MM.1S (cell line): ENCODE measurements around the gene LIFR.

ENCODE experiments used
- DNase-seq: peaks from one replicate; pipeline ENCODE4 v3.0.0-alpha.2; 2015
- H2AFZ ChIP-seq: fragments of 300-600 bp; sonication (generic); 2 replicates; pipeline ENCODE4 v1.6.0; 2016; ENCODE audit warnings: antibody characterized with exemption, low read length
- H3F3A ChIP-seq: fragments of 300-600 bp; sonication (generic); 2 replicates; pipeline ENCODE4 v1.6.1; 2016; ENCODE audit warnings: mild to moderate bottlenecking, antibody characterized with exemption, low read length, moderate library complexity, mixed read lengths; ENCODE audit not compliant: insufficient read depth
- H3K27ac ChIP-seq: fragments of 300-600 bp; sonication (generic); 2 replicates; pipeline ENCODE4 v1.5.1; 2016; ENCODE audit warnings: mild to moderate bottlenecking, low read length
- H3K27me3 ChIP-seq: fragments of 300-600 bp; sonication (generic); replicated peaks from 2 replicates; pipeline ENCODE4 v1.6.0; 2016; ENCODE audit warnings: low read length; ENCODE audit not compliant: insufficient read depth
- H3K36me3 ChIP-seq: fragments of 300-600 bp; sonication (generic); replicated peaks from 2 replicates; pipeline ENCODE4 v1.6.1; 2016; ENCODE audit warnings: mild to moderate bottlenecking, low read length, mixed read lengths; ENCODE audit not compliant: insufficient read depth
- H3K4me1 ChIP-seq: fragments of 300-600 bp; sonication (generic); 2 replicates; pipeline ENCODE4 v1.6.1; 2016; ENCODE audit warnings: low read length, mixed read lengths
- H3K4me2 ChIP-seq: fragments of 300-600 bp; sonication (generic); 2 replicates; pipeline ENCODE4 v1.6.0; 2016; ENCODE audit warnings: low read depth, low read length
- H3K4me3 ChIP-seq: fragments of 300-600 bp; sonication (generic); 2 replicates; pipeline ENCODE4 v1.5.1; 2016; ENCODE audit warnings: low read length, mixed read lengths
- H3K79me2 ChIP-seq: fragments of 300-600 bp; sonication (generic); 2 replicates; pipeline ENCODE4 v1.6.1; 2016; ENCODE audit warnings: mixed run types, low read length, mixed read lengths
- H3K9ac ChIP-seq: fragments of 300-600 bp; sonication (generic); 2 replicates; pipeline ENCODE4 v1.6.1; 2016; ENCODE audit warnings: low read length, mixed read lengths
- H3K9me2 ChIP-seq: fragments of 300-600 bp; sonication (generic); replicated peaks from 2 replicates; pipeline ENCODE4 v1.6.1; 2016; ENCODE audit warnings: mild to moderate bottlenecking, low read length, mixed read lengths; ENCODE audit not compliant: insufficient read depth
- H3K9me3 ChIP-seq: fragments of 300-600 bp; sonication (generic); replicated peaks from 2 replicates; pipeline ENCODE4 v1.6.1; 2016; ENCODE audit warnings: mild to moderate bottlenecking, low read length, mixed read lengths; ENCODE audit not compliant: insufficient read depth
- H4K20me1 ChIP-seq: fragments of 300-600 bp; sonication (generic); 2 replicates; pipeline ENCODE4 v1.6.1; 2016; ENCODE audit warnings: mild to moderate bottlenecking, low read length, moderate library complexity, mixed read lengths; ENCODE audit not compliant: insufficient read depth
- CTCF ChIP-seq: fragments of 300-600 bp; sonication (generic); IDR thresholded peaks from 2 replicates; pipeline ENCODE4 v1.5.1; 2016; ENCODE audit warnings: antibody characterized with exemption, low read length, mixed read lengths
- EZH2 ChIP-seq: fragments of 300-600 bp; sonication (generic); optimal IDR thresholded peaks from 2 replicates; pipeline ENCODE3; 2017; ENCODE audit warnings: low read depth, mild to moderate bottlenecking, antibody characterized with exemption, low read length, mixed read lengths
- EZH2phosphoT487 ChIP-seq: fragments of 300-600 bp; sonication (generic); IDR thresholded peaks from 2 replicates; pipeline ENCODE4 v1.6.1; 2018; ENCODE audit warnings: antibody characterized with exemption, low read length

Gene LIFR

GRCh38 chr5:38532165-38532669 is 24.2 kb downstream of the LIFR start:
- Histone ChIP-seq H3K4me2 (peak overlapping the region; percentile 33), H3F3A (peaks cover 5% of the 10 kb centered on the region), H4K20me1 (no peaks in the 10 kb centered on the region), H3K9me2 (no peaks in the 10 kb centered on the region), H3K9ac (no peak overlapping the region), H3K9me3 (no peaks in the 10 kb centered on the region), H3K27me3 (no peaks in the 10 kb centered on the region), H3K4me3 (no peak overlapping the region), H3K36me3 (no peaks in the 10 kb centered on the region), H2AFZ (no peak overlapping the region), H3K27ac (no peak overlapping the region; the same call in 1 of the 2 replicates), H3K79me2 (no peaks in the 10 kb centered on the region), H3K4me1 (peaks cover 28% of the 10 kb centered on the region)
- TF ChIP-seq CTCF (no peak), EZH2 (no peak), EZH2phosphoT487 (no peak)
- peak; percentile 69 for DNase-seq

- H3K9me3 ChIP-seq = no peaks in the 10 kb centered on the region
- H3K9me2 ChIP-seq = no peaks in the 10 kb centered on the region
- no peaks in the 10 kb centered on the region for H3K27me3 ChIP-seq
- H4K20me1 ChIP-seq = no peaks in the 10 kb centered on the region
- no peak overlapping the region for H2AFZ ChIP-seq
- no peak overlapping the region for H3K9ac ChIP-seq
- TF ChIP-seq EZH2phosphoT487 = no peak
- TF ChIP-seq EZH2 = no peak
- no peak for TF ChIP-seq CTCF
- peak overlapping the region; percentile 18; the same call in 1 of the 2 replicates for H3K27ac ChIP-seq
- H3K4me3 ChIP-seq = no peak overlapping the region; the same call in 1 of the 2 replicates
- H3K4me1 ChIP-seq = peaks cover 28% of the 10 kb centered on the region
- H3K4me2 ChIP-seq = peak overlapping the region; percentile 33; the same call in 1 of the 2 replicates
- DNase-seq = no peak
- H3F3A ChIP-seq = peaks cover 5% of the 10 kb centered on the region
- H3K36me3 ChIP-seq = no peaks in the 10 kb centered on the region
- H3K79me2 ChIP-seq = no peaks in the 10 kb centered on the region
Observed at GRCh38 chr5:38531518-38531917, 24.9 kb downstream of the LIFR start.

GRCh38 chr5:38529955-38530646 is 26.3 kb downstream of the LIFR start:
- no peaks in the 10 kb centered on the region for H3K27me3 ChIP-seq
- no peaks in the 10 kb centered on the region for H3K36me3 ChIP-seq
- no peak overlapping the region for H2AFZ ChIP-seq
- no peak overlapping the region for H3K4me2 ChIP-seq
- peaks cover 28% of the 10 kb centered on the region for H3K4me1 ChIP-seq
- DNase-seq = no peak
- H3K9me2 ChIP-seq = no peaks in the 10 kb centered on the region
- no peak overlapping the region for H3K27ac ChIP-seq
- peaks cover 5% of the 10 kb centered on the region for H3F3A ChIP-seq
- no peak overlapping the region for H3K4me3 ChIP-seq
- no peak for TF ChIP-seq EZH2phosphoT487
- no peak for TF ChIP-seq CTCF
- TF ChIP-seq EZH2 = no peak
- H3K79me2 ChIP-seq = no peaks in the 10 kb centered on the region
- H4K20me1 ChIP-seq = no peaks in the 10 kb centered on the region
- no peak overlapping the region for H3K9ac ChIP-seq
- no peaks in the 10 kb centered on the region for H3K9me3 ChIP-seq
